MCF 10A (cell line): ENCODE data around the gene FBXW7. TPM values are rescaled to one million over a fixed set of nuclear protein-coding genes. Genes with fewer than 3 reads are reported as not detected.

ENCODE experiments used
- BruUV-seq: library from RNA; stranded (reverse); fragments of 400-500 nt; replicated peaks from 2 replicates; lab custom pipeline; 2021; lab: Mats Ljungman, UMichigan
- CTCF ChIA-PET: fragments of 300-600 bp; sonication (Branson Sonifier 250); formaldehyde crosslinking; extraction: SDS; loops from one replicate; lab custom pipeline; 2021; ENCODE audit warnings: antibody characterized with exemption, inconsistent platforms; lab: Yijun Ruan, JAX
- POLR2A ChIA-PET: fragments of 300-600, 350-650 bp; sonication (Branson Sonifier 250); formaldehyde crosslinking; extraction: SDS; loops from one replicate; lab custom pipeline; 2020; ENCODE audit warnings: antibody characterized with exemption, inconsistent platforms; lab: Yijun Ruan, JAX
- DNase-seq: peaks from one replicate; pipeline ENCODE4 v3.0.0-alpha.2; 2018; ENCODE audit not compliant: unreplicated experiment
- H3K27ac Mint-ChIP-seq: one replicate; pipeline ENCODE4 v1.8.0; 2022; ENCODE audit warnings: mild to moderate bottlenecking, low read depth, mixed read lengths; ENCODE audit not compliant: unreplicated experiment
- H3K27me3 Mint-ChIP-seq: one replicate; pipeline ENCODE4 v1.8.0; 2022; ENCODE audit warnings: mixed read lengths; ENCODE audit not compliant: insufficient read depth, unreplicated experiment
- H3K36me3 Mint-ChIP-seq: one replicate; pipeline ENCODE4 v1.8.0; 2022; ENCODE audit warnings: mild to moderate bottlenecking, moderate library complexity, mixed read lengths; ENCODE audit not compliant: insufficient read depth, unreplicated experiment
- H3K4me1 Mint-ChIP-seq: one replicate; pipeline ENCODE4 v1.8.0; 2022; ENCODE audit warnings: mixed read lengths; ENCODE audit not compliant: insufficient read depth, unreplicated experiment
- H3K4me3 Mint-ChIP-seq: one replicate; pipeline ENCODE4 v1.8.0; 2022; ENCODE audit warnings: mild to moderate bottlenecking, moderate library complexity, mixed read lengths; ENCODE audit not compliant: unreplicated experiment
- H3K9me3 Mint-ChIP-seq: one replicate; pipeline ENCODE4 v1.8.0; 2022; ENCODE audit warnings: mixed read lengths; ENCODE audit not compliant: unreplicated experiment
- CTCF ChIP-seq: fragments of 200-600 bp; IDR thresholded peaks from one replicate; pipeline ENCODE4 v1.8.0; 2022; ENCODE audit warnings: antibody characterized with exemption, mild to moderate bottlenecking; ENCODE audit not compliant: unreplicated experiment
- intact Hi-C: fragments of 100-400 bp; cut with micrococcal nuclease; formaldehyde crosslinking; loops from 2 replicates; pipeline ENCODE4 v1.14.1; 2022
- total RNA-seq: library from RNA; stranded (reverse); gene quantifications from 2 replicates; pipeline ENCODE4 v1.2.3, GENCODE V29; 2022

Gene FBXW7
- total RNA-seq, 1 experiment from 2014 or later, result 40.2 TPM

GRCh38 chr4:152427981-152428380 is 107.9 kb downstream of the FBXW7 start:
- intact Hi-C loops, result no loop called here
- Mint-ChIP-seq H3K27ac (no peak overlapping the region), H3K4me3 (no peak overlapping the region), H3K27me3 (no peaks in the 10 kb centered on the region), H3K4me1 (peaks cover 7% of the 10 kb centered on the region), H3K36me3 (peaks cover 11% of the 10 kb centered on the region), H3K9me3 (no peaks in the 10 kb centered on the region)
- ChIA-PET POLR2A (interaction anchor here (0.6 to 1.2 kb wide), 2 partner anchors 32 to 251 kb away, joined by 3 to 4 read pairs; no protein-coding TSS in a partner anchor), CTCF (no interaction called here)
- TF ChIP-seq CTCF, result no peak
- BruUV-seq, result no TSS peak
- DNase-seq, result no peak

- Mint-ChIP-seq H3K36me3 (peaks cover 11% of the 10 kb centered on the region), H3K9me3 (no peaks in the 10 kb centered on the region), H3K27me3 (no peaks in the 10 kb centered on the region), H3K4me1 (peaks cover 7% of the 10 kb centered on the region), H3K4me3 (no peak overlapping the region), H3K27ac (no peak overlapping the region)
- intact Hi-C loops, result no loop called here
- no TSS peak for BruUV-seq
- CTCF ChIA-PET, result interaction anchor here (0.6 kb wide), 1 partner anchor 919 kb away, joined by 4 read pairs; no protein-coding TSS in a partner anchor
- peak; percentile 61 for DNase-seq
- no peak for TF ChIP-seq CTCF
- POLR2A ChIA-PET, result interaction anchor here (0.6 to 1.3 kb wide), 7 partner anchors 15 to 1309 kb away, joined by 3 to 4 read pairs (median 3); no protein-coding TSS in a partner anchor
Measured at GRCh38 chr4:152424977-152425376, 110.9 kb downstream of the FBXW7 start.

- H3K9me3 Mint-ChIP-seq, result no peaks in the 10 kb centered on the region
- ChIA-PET CTCF (interaction anchor here (0.6 kb wide), 2 partner anchors 773 to 920 kb away, joined by 3 to 4 read pairs; no protein-coding TSS in a partner anchor), POLR2A (interaction anchor here (0.6 to 1.3 kb wide), 7 partner anchors 15 to 1310 kb away, joined by 3 to 4 read pairs (median 3); no protein-coding TSS in a partner anchor)
- H3K27me3 Mint-ChIP-seq, result no peaks in the 10 kb centered on the region
- BruUV-seq, result no TSS peak
- H3K27ac Mint-ChIP-seq, result no peak overlapping the region
- peaks cover 11% of the 10 kb centered on the region for H3K36me3 Mint-ChIP-seq
- no peak for TF ChIP-seq CTCF
- DNase-seq, result no peak
- intact Hi-C loops, result no loop called here
- peaks cover 7% of the 10 kb centered on the region for H3K4me1 Mint-ChIP-seq
- no peak overlapping the region for H3K4me3 Mint-ChIP-seq
Measured at GRCh38 chr4:152424396-152424795, 111.5 kb downstream of the FBXW7 start.

GRCh38 chr4:152422817-152423320 is 113.0 kb downstream of the FBXW7 start:
- Mint-ChIP-seq H3K9me3 (no peaks in the 10 kb centered on the region), H3K27ac (no peak overlapping the region), H3K27me3 (no peaks in the 10 kb centered on the region), H3K36me3 (peaks cover 11% of the 10 kb centered on the region), H3K4me3 (no peak overlapping the region), H3K4me1 (peaks cover 7% of the 10 kb centered on the region)
- POLR2A ChIA-PET, result interaction anchor here (0.8 kb wide), 1 partner anchor 9 kb away, joined by 4 read pairs; no protein-coding TSS in a partner anchor
- no peak for TF ChIP-seq CTCF
- BruUV-seq, result no TSS peak
- DNase-seq, result no peak
- intact Hi-C loops, result no loop called here
- CTCF ChIA-PET, result no interaction called here
